H1 (cell line): ENCODE measurements around the gene ZFR. TPM values are rescaled to one million over a fixed set of nuclear protein-coding genes. Genes with fewer than 3 reads are reported as not detected.

ENCODE experiments used
- CTCF ChIA-PET: fragments of 300-600 bp; sonication (Branson Sonifier 250); formaldehyde crosslinking; loops from one replicate; lab custom pipeline; 2021; ENCODE audit not compliant: partially characterized antibody; lab: Charles Lee
- POLR2A ChIA-PET: fragments of 300-600 bp; sonication (Branson Sonifier 250); formaldehyde crosslinking; loops from one replicate; lab custom pipeline; 2021; ENCODE audit warnings: inconsistent platforms; ENCODE audit not compliant: partially characterized antibody; lab: Charles Lee
- DNase-seq, 2 experiments: peaks; one replicate each; pipeline versions ENCODE4 v3.0.0 to v3.0.0-alpha.2; 2010 to 2022; ENCODE audit warnings: low spot score in 2 of 2, low read depth in 1 of 2, mixed read lengths in 1 of 2
- FAIRE-seq: peaks from 2 replicates; lab custom pipeline; 2011; peaks lifted over from hg19 to GRCh38; lab: Jason Lieb, UNC
- H2AFZ ChIP-seq: 2 replicates; pipeline ENCODE4 v1.8.1; 2012; ENCODE audit warnings: low read length, inconsistent platforms
- H2AK5ac ChIP-seq: 2 replicates; pipeline ENCODE4 v1.6.1; 2013; ENCODE audit warnings: low read depth, low read length
- H2BK120ac ChIP-seq: replicated peaks from 2 replicates; pipeline ENCODE3; 2013; ENCODE audit warnings: low read depth, low read length, inconsistent platforms
- H2BK12ac ChIP-seq: 2 replicates; pipeline ENCODE4 v1.6.1; 2013; ENCODE audit warnings: low read depth, low read length
- H2BK15ac ChIP-seq: 2 replicates; pipeline ENCODE4 v1.6.1; 2013; ENCODE audit warnings: low read length
- H2BK20ac ChIP-seq: 2 replicates; pipeline ENCODE4 v1.6.1; 2013; ENCODE audit warnings: low read length
- H2BK5ac ChIP-seq: 2 replicates; pipeline ENCODE4 v1.6.1; 2013; ENCODE audit warnings: low read depth, low read length
- H3K14ac ChIP-seq: 2 replicates; pipeline ENCODE4 v1.6.1; 2013; ENCODE audit warnings: inconsistent platforms; ENCODE audit not compliant: insufficient read length
- H3K18ac ChIP-seq: 2 replicates; pipeline ENCODE4 v1.6.1; 2013; ENCODE audit warnings: low read length; ENCODE audit errors: extremely low read depth
- H3K23ac ChIP-seq: 2 replicates; pipeline ENCODE4 v1.6.1; 2013; ENCODE audit warnings: inconsistent platforms; ENCODE audit not compliant: insufficient read length
- H3K23me2 ChIP-seq: 2 replicates; pipeline ENCODE4 v1.6.1; 2013; ENCODE audit warnings: low read depth, low read length
- H3K27ac ChIP-seq: 2 replicates; pipeline ENCODE4 v1.6.1; 2011; ENCODE audit warnings: low read depth, low read length, inconsistent platforms
- H3K27me3 ChIP-seq, 4 experiments: replicated peaks in 1 of 4; 1 replicate in 1 of 4; 2 replicates in 3 of 4; pipeline versions ENCODE4 v1.6.1 to v1.8.1; 2011 to 2013; ENCODE audit warnings: low read length in 3 of 4, mild to moderate bottlenecking in 3 of 4, inconsistent platforms in 2 of 4, mixed read lengths in 2 of 4, moderate library complexity in 1 of 4; ENCODE audit not compliant: control insufficient read depth in 3 of 4, insufficient read depth in 3 of 4; ENCODE audit errors: extremely low read depth in 1 of 4
- H3K36me3 ChIP-seq, 4 experiments: 2 replicates each; pipeline versions ENCODE4 v1.6.1 to v1.8.1; 2011 to 2013; ENCODE audit warnings: mild to moderate bottlenecking in 4 of 4, low read length in 3 of 4, moderate library complexity in 2 of 4, control low read depth in 1 of 4, inconsistent platforms in 1 of 4; ENCODE audit not compliant: insufficient read depth in 4 of 4, control insufficient read depth in 2 of 4
- H3K4ac ChIP-seq: replicated peaks from 2 replicates; pipeline ENCODE3; 2013; ENCODE audit warnings: low read length, low read depth, mixed read lengths, inconsistent platforms; ENCODE audit not compliant: insufficient read length
- H3K4me1 ChIP-seq, 4 experiments: replicated peaks in 1 of 4; 1 replicate in 1 of 4; 2 replicates in 3 of 4; pipeline versions ENCODE4 v1.6.1 to v1.8.1; 2011 to 2013; ENCODE audit warnings: low read length in 3 of 4, inconsistent platforms in 2 of 4, mixed read lengths in 1 of 4; ENCODE audit not compliant: insufficient read depth in 4 of 4, control insufficient read depth in 3 of 4
- H3K4me2 ChIP-seq, 2 experiments: 2 replicates each; pipeline versions ENCODE4 v1.6.1 to v1.8.1; 2011 to 2013; ENCODE audit warnings: low read depth in 2 of 2, low read length in 2 of 2, control low read depth in 1 of 2, inconsistent platforms in 1 of 2, mild to moderate bottlenecking in 1 of 2; ENCODE audit not compliant: insufficient read depth in 1 of 2
- H3K4me3 ChIP-seq, 4 experiments: fragments of 200-600, 300-600 bp in 1 of 4; sonication (generic), shearing (Covaris generic), sonication (Bioruptor Twin) in 1 of 4; 2 replicates each; pipeline versions ENCODE4 v1.5.1 to v1.8.1; 2011 to 2016; ENCODE audit warnings: low read length in 4 of 4, low read depth in 3 of 4, control low read depth in 2 of 4, inconsistent platforms in 2 of 4, mild to moderate bottlenecking in 2 of 4, mixed read lengths in 1 of 4, moderate library complexity in 1 of 4; ENCODE audit not compliant: insufficient read depth in 2 of 4; ENCODE audit errors: extremely low read depth in 1 of 4
- H3K56ac ChIP-seq: replicated peaks from 2 replicates; pipeline ENCODE3; 2013; ENCODE audit warnings: low read depth, mild to moderate bottlenecking, mixed read lengths, low read length, inconsistent platforms; ENCODE audit not compliant: insufficient read length
- H3K79me1 ChIP-seq: 2 replicates; pipeline ENCODE4 v1.6.1; 2013; ENCODE audit warnings: low read depth, low read length, control low read depth
- H3K79me2 ChIP-seq, 2 experiments: 2 replicates each; pipeline versions ENCODE4 v1.6.1 to v1.8.1; 2012 to 2013; ENCODE audit warnings: low read length in 2 of 2, mild to moderate bottlenecking in 2 of 2, inconsistent platforms in 1 of 2; ENCODE audit not compliant: insufficient read depth in 2 of 2, control insufficient read depth in 1 of 2
- H3K9ac ChIP-seq, 4 experiments: replicated peaks in 1 of 4; 1 replicate in 1 of 4; 2 replicates in 3 of 4; pipeline versions ENCODE4 v1.6.1 to v1.8.1; 2011 to 2013; ENCODE audit warnings: low read depth in 3 of 4, low read length in 3 of 4, control low read depth in 2 of 4, mild to moderate bottlenecking in 2 of 4, moderate library complexity in 2 of 4, inconsistent platforms in 1 of 4; ENCODE audit errors: extremely low read depth in 1 of 4
- H3K9me3 ChIP-seq, 2 experiments: 2 replicates each; pipeline versions ENCODE4 v1.6.1 to v1.8.1; 2012 to 2013; ENCODE audit warnings: mild to moderate bottlenecking in 2 of 2, moderate library complexity in 2 of 2, control low read depth in 1 of 2, inconsistent platforms in 1 of 2, low read depth in 1 of 2, low read length in 1 of 2, mixed read lengths in 1 of 2; ENCODE audit not compliant: insufficient read depth in 2 of 2
- H4K20me1 ChIP-seq, 2 experiments: replicated peaks in 1 of 2; 2 replicates each; pipeline versions ENCODE3 to v1.8.1; 2011 to 2013; ENCODE audit warnings: inconsistent platforms in 2 of 2, low read length in 2 of 2, mild to moderate bottlenecking in 1 of 2; ENCODE audit not compliant: insufficient read depth in 2 of 2, control insufficient read depth in 1 of 2
- H4K5ac ChIP-seq: 2 replicates; pipeline ENCODE4 v1.6.1; 2013; ENCODE audit warnings: low read length, low read depth, mixed read lengths, inconsistent platforms; ENCODE audit not compliant: insufficient read length
- H4K8ac ChIP-seq: 2 replicates; pipeline ENCODE4 v1.8.0; 2013; ENCODE audit warnings: mild to moderate bottlenecking, moderate library complexity, low read length, inconsistent platforms; ENCODE audit not compliant: insufficient read depth; ENCODE audit errors: extremely low read depth
- H4K91ac ChIP-seq: replicated peaks from 2 replicates; pipeline ENCODE3; 2013; ENCODE audit warnings: low read length, mixed read lengths, inconsistent platforms; ENCODE audit not compliant: insufficient read length
- CEBPB ChIP-seq: IDR thresholded peaks from 2 replicates; pipeline ENCODE4 v1.6.1; 2012; ENCODE audit warnings: low read depth, low read length
- CHD1 ChIP-seq: IDR thresholded peaks from 2 replicates; pipeline ENCODE4 v1.6.1; 2012; ENCODE audit warnings: low read depth, low read length, improper control_type of control experiment
- WGBS, 2 experiments: shearing (Covaris generic) in 1 of 2; methylation state at CpG; one replicate each; pipeline versions ENCODE4 v1.1.6 to v1.1.7; 2013 to 2015; ENCODE audit warnings: low lambda C conversion rate in 2 of 2, mixed read lengths in 2 of 2, inconsistent platforms in 1 of 2, low coverage in 1 of 2, missing lambda C conversion rate in 1 of 2; ENCODE audit not compliant: insufficient replicate concordance in 2 of 2, insufficient coverage in 1 of 2, insufficient read length in 1 of 2; ENCODE audit errors: extremely low coverage in 1 of 2, missing lambda C conversion rate in 1 of 2; 5-methylcytosine and 5-hydroxymethylcytosine counted together
- polyA plus RNA-seq, 7 experiments: library from polyadenylated mRNA; depleted of rRNA in 3 of 7; stranded (reverse) in 5 of 7; unstranded in 2 of 7; fragments of >200 nt in 5 of 7; fragments of 200-250 nt in 2 of 7; gene quantifications; 1 replicate in 5 of 7; 2 replicates in 1 of 7; 4 replicates in 1 of 7; pipeline versions ENCODE4 v1.2.1 to v1.2.3, GENCODE V29; 2011 to 2013; ENCODE audit warnings: missing spikeins in 2 of 7, mixed read lengths in 2 of 7
- total RNA-seq: library from RNA; stranded (reverse); fragmentation: NEBNext Ultra II Directional; extraction: Animal tissue kit (Norgen Biotek cat#: 25700); gene quantifications from 2 replicates; pipeline ENCODE4 v1.2.1, GENCODE V29; 2021

ZFR gene
- total and polyA plus RNA-seq, 2 of the 8 experiments (the other 6 are each of a cell fraction or from before 2014, with no cell fraction given): 68.8 to 92.7 TPM

- H3K9ac ChIP-seq: no peak overlapping the region
- H3K14ac ChIP-seq: no peak overlapping the region
- no peak overlapping the region for H2BK5ac ChIP-seq
- H2BK15ac ChIP-seq: peak overlapping the region; percentile 35; the same call in 1 of the 2 replicates
- POLR2A ChIA-PET: interaction anchor here (0.6 to 1.6 kb wide), 5 partner anchors 10 to 288 kb away, joined by 3 to 5 read pairs (median 3); no protein-coding TSS in a partner anchor
- H3K36me3 ChIP-seq: peaks cover 0 to 3% (median 0%) of the 10 kb centered on the region in 4 experiments; a peak in 1 of 8 replicates
- WGBS, 2 experiments: 55% methylated on average over 7 of the region's 23 CpGs; no CpG with 5 or more reads in 1 of the 2 experiments
- no peak for TF ChIP-seq CEBPB
- no peak for TF ChIP-seq CHD1
- TF ChIP-seq, all 59 proteins: peak for 0
- H4K5ac ChIP-seq: no peak overlapping the region
- no peak overlapping the region for H2BK12ac ChIP-seq
- no peak overlapping the region for H2AFZ ChIP-seq
- peaks cover 12% of the 10 kb centered on the region for H3K23me2 ChIP-seq
- H3K27me3 ChIP-seq: peaks cover 0 to 10% (median 8%) of the 10 kb centered on the region in 4 experiments; a peak in 5 of 7 replicates
- peaks cover 12 to 15% of the 10 kb centered on the region in 2 experiments for H4K20me1 ChIP-seq
- no peak overlapping the region for H3K18ac ChIP-seq
- no peak overlapping the region for H4K8ac ChIP-seq
- FAIRE-seq (no peak), DNase-seq (no peak)
- H3K4ac ChIP-seq: no peak overlapping the region
- no peak overlapping the region for H2BK120ac ChIP-seq
- H3K4me2 ChIP-seq: peak overlapping the region; percentile 94 to 100; a peak in 2 of 4 replicates
- no peak overlapping the region for H2AK5ac ChIP-seq
- H3K4me1 ChIP-seq: peaks cover 0 to 10% (median 3%) of the 10 kb centered on the region in 4 experiments; a peak in 5 of 7 replicates
- peaks cover 0 to 26% of the 10 kb centered on the region in 2 experiments; a peak in 3 of 4 replicates for H3K79me2 ChIP-seq
- H3K9me3 ChIP-seq: no peaks in the 10 kb centered on the region
- H3K4me3 ChIP-seq: peak overlapping the region in 2 of 4 experiments; percentile 99 to 100; a peak in 2 of 8 replicates
- no peak overlapping the region for H2BK20ac ChIP-seq
- CTCF ChIA-PET: interaction anchor here (0.6 to 1.3 kb wide), 3 partner anchors 27 to 144 kb away, joined by 3 to 5 read pairs (median 4); no protein-coding TSS in a partner anchor
- no peak overlapping the region for H3K23ac ChIP-seq
- H3K27ac ChIP-seq: no peak overlapping the region
- H3K56ac ChIP-seq: no peak overlapping the region
- no peaks in the 10 kb centered on the region; the same call in 1 of the 2 replicates for H3K79me1 ChIP-seq
- no peak overlapping the region for H4K91ac ChIP-seq
Observed at GRCh38 chr5:32445831-32446614, 1.5 kb upstream of the ZFR start.
